PC-9 (cell line): Measurements from ENCODE around the gene ESYT1. TPM values are rescaled to one million over a fixed set of nuclear protein-coding genes. Genes with fewer than 3 reads are reported as not detected.

Experiments
- BruUV-seq: library from RNA; stranded (reverse); fragments of 400-500 nt; replicated peaks from 2 replicates; lab custom pipeline; 2021; lab: Mats Ljungman, UMichigan
- CTCF ChIA-PET: fragments of 300-600 bp; sonication (Branson Sonifier 250); formaldehyde crosslinking; loops from one replicate; lab custom pipeline; 2022; ENCODE audit warnings: antibody characterized with exemption; lab: Charles Lee
- POLR2A ChIA-PET: fragments of 300-600 bp; sonication (Branson Sonifier 250); formaldehyde crosslinking; loops from one replicate; lab custom pipeline; 2022; ENCODE audit warnings: antibody characterized with exemption; ENCODE audit not compliant: unreplicated experiment; lab: Charles Lee
- DNase-seq, 2 experiments: peaks; one replicate each; pipeline versions ENCODE4 v3.0.0 to v3.0.0-alpha.2; 2015 to 2022; ENCODE audit warnings: mixed read lengths in 1 of 2
- H2AFZ ChIP-seq: fragments of 200-600 bp; sonication (generic); 2 replicates; pipeline ENCODE4 v1.8.1; 2017; ENCODE audit warnings: antibody characterized with exemption
- H3F3A ChIP-seq: fragments of 200-600 bp; sonication (generic); 2 replicates; pipeline ENCODE4 v1.8.1; 2017; ENCODE audit warnings: antibody characterized with exemption, mild to moderate bottlenecking, low read depth; ENCODE audit not compliant: insufficient read depth
- H3K27ac ChIP-seq: fragments of 200-600 bp; sonication (generic); 2 replicates; pipeline ENCODE4 v1.6.1; 2016; ENCODE audit warnings: mixed run types
- H3K27me3 ChIP-seq: fragments of 200-600 bp; sonication (generic); 2 replicates; pipeline ENCODE4 v1.6.1; 2016; ENCODE audit warnings: low read depth, mixed run types; ENCODE audit not compliant: insufficient read depth
- H3K36me3 ChIP-seq: fragments of 200-600 bp; sonication (generic); 2 replicates; pipeline ENCODE4 v1.6.1; 2016; ENCODE audit warnings: low read depth, mixed run types
- H3K4me1 ChIP-seq: fragments of 200-600 bp; sonication (generic); replicated peaks from 2 replicates; pipeline ENCODE4 v1.6.1; 2016; ENCODE audit warnings: mixed run types; ENCODE audit not compliant: insufficient read depth
- H3K4me2 ChIP-seq: fragments of 200-600 bp; sonication (generic); 2 replicates; pipeline ENCODE4 v1.6.1; 2017; ENCODE audit warnings: mixed run types
- H3K4me3 ChIP-seq: fragments of 200-600 bp; sonication (generic); 2 replicates; pipeline ENCODE4 v1.6.1; 2016; ENCODE audit warnings: mixed run types
- H3K79me2 ChIP-seq: fragments of 200-600 bp; sonication (generic); 2 replicates; pipeline ENCODE4 v1.6.1; 2017; ENCODE audit warnings: low read depth, mixed run types
- H3K9me2 ChIP-seq: fragments of 200-600 bp; sonication (generic); 2 replicates; pipeline ENCODE4 v1.8.1; 2017; ENCODE audit warnings: mild to moderate bottlenecking; ENCODE audit not compliant: insufficient read depth
- H3K9me3 ChIP-seq: fragments of 200-600 bp; sonication (generic); 2 replicates; pipeline ENCODE4 v1.8.1; 2016; ENCODE audit warnings: low read depth; ENCODE audit not compliant: insufficient read depth
- H4K20me1 ChIP-seq: fragments of 200-600 bp; sonication (generic); 2 replicates; pipeline ENCODE4 v1.8.1; 2017; ENCODE audit not compliant: insufficient read depth
- EZH2 ChIP-seq: fragments of 200-600 bp; sonication (generic); IDR thresholded peaks from 2 replicates; pipeline ENCODE4 v1.8.0; 2017; ENCODE audit warnings: antibody characterized with exemption, low read depth
- intact Hi-C: fragments of 100-400 bp; cut with micrococcal nuclease; formaldehyde crosslinking; loops from one replicate; pipeline ENCODE4 v1.10.0; 2022; ENCODE audit not compliant: unreplicated experiment
- total RNA-seq: library from RNA; stranded (reverse); gene quantifications from 2 replicates; pipeline ENCODE4 v1.2.3, GENCODE V29; 2021
- TF ChIP-seq, protein P1 (sequence below): fragments of 200-600 bp; sonication (generic); conservative IDR thresholded peaks from 2 replicates; pipeline ENCODE4 v1.6.1; 2017; ENCODE audit warnings: mixed run types, antibody characterized with exemption, mild to moderate bottlenecking, moderate library complexity

The ESYT1 gene
- total RNA-seq, 1 experiment from 2014 or later: 46.1 TPM

DNA sequence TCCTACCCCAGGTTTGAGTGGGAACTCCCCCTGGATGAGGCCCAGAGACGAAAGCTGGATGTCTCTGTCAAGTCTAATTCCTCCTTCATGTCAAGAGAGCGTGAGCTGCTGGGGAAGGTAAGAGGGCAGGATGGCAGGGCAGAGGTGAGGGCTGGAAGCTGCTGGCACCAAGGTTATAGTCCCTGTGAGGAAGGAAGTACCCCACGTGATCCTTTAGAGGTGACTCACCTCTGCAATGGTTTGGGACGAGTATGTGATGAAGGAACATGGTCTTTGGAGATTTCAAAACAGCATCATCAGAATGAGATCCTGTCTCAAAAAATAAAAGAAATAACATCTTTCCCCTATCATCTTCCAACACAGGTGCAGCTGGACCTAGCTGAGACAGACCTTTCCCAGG is 15.2 kb downstream of the ESYT1 start:
- TF ChIP-seq, protein P1, sequence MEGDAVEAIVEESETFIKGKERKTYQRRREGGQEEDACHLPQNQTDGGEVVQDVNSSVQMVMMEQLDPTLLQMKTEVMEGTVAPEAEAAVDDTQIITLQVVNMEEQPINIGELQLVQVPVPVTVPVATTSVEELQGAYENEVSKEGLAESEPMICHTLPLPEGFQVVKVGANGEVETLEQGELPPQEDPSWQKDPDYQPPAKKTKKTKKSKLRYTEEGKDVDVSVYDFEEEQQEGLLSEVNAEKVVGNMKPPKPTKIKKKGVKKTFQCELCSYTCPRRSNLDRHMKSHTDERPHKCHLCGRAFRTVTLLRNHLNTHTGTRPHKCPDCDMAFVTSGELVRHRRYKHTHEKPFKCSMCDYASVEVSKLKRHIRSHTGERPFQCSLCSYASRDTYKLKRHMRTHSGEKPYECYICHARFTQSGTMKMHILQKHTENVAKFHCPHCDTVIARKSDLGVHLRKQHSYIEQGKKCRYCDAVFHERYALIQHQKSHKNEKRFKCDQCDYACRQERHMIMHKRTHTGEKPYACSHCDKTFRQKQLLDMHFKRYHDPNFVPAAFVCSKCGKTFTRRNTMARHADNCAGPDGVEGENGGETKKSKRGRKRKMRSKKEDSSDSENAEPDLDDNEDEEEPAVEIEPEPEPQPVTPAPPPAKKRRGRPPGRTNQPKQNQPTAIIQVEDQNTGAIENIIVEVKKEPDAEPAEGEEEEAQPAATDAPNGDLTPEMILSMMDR: no peak
- TF ChIP-seq EZH2: no peak
- POLR2A ChIA-PET: no interaction called here
- Histone ChIP-seq H3K4me3 (no peak overlapping the region), H2AFZ (no peak overlapping the region), H4K20me1 (no peaks in the 10 kb centered on the region), H3K9me3 (no peaks in the 10 kb centered on the region), H3K79me2 (no peaks in the 10 kb centered on the region), H3K9me2 (no peaks in the 10 kb centered on the region), H3K27ac (no peak overlapping the region), H3F3A (peaks cover 15% of the 10 kb centered on the region), H3K27me3 (no peaks in the 10 kb centered on the region), H3K4me1 (peaks cover 13% of the 10 kb centered on the region), H3K36me3 (peaks cover 6% of the 10 kb centered on the region; the same call in 1 of the 2 replicates), H3K4me2 (no peak overlapping the region)
- BruUV-seq: no TSS peak
- CTCF ChIA-PET: no interaction called here
- intact Hi-C loops: no loop called here
- no peak for DNase-seq

DNA sequence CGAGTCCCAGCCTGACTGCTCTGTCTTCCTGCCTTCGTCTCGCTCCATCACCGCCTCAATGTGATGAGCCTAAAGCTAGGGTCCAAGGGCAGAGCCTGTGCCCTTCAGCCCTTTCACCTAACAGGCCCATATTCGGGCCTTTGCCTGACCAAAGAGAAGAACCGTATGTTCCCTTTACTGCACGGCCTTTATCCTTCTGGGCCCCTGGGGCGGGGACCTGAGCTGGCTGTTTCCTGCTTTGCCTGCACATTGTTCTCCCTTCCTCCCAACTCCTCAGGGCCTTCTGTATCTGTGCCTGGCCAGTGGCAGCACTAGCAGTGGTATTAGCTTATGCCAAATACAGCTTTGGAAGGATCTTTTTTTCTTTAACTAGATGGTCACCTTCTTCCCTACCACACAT is 15.8 kb downstream of the ESYT1 start:
- TF ChIP-seq EZH2: no peak
- TF ChIP-seq, protein P1: no peak
- DNase-seq: no peak
- Histone ChIP-seq H4K20me1 (no peaks in the 10 kb centered on the region), H3K27ac (no peak overlapping the region), H3K27me3 (no peaks in the 10 kb centered on the region), H3K9me2 (no peaks in the 10 kb centered on the region), H3K79me2 (no peaks in the 10 kb centered on the region), H3K9me3 (no peaks in the 10 kb centered on the region), H3K36me3 (no peaks in the 10 kb centered on the region; the same call in 1 of the 2 replicates), H3K4me1 (peaks cover 13% of the 10 kb centered on the region), H3K4me2 (no peak overlapping the region), H3K4me3 (no peak overlapping the region), H2AFZ (no peak overlapping the region), H3F3A (peaks cover 15% of the 10 kb centered on the region)
- intact Hi-C loops: no loop called here
- no TSS peak for BruUV-seq
- ChIA-PET CTCF (no interaction called here), POLR2A (interaction anchor here (0.5 to 0.6 kb wide), 2 partner anchors 16 to 493 kb away, joined by 3 to 9 read pairs; no protein-coding TSS in a partner anchor)

DNA sequence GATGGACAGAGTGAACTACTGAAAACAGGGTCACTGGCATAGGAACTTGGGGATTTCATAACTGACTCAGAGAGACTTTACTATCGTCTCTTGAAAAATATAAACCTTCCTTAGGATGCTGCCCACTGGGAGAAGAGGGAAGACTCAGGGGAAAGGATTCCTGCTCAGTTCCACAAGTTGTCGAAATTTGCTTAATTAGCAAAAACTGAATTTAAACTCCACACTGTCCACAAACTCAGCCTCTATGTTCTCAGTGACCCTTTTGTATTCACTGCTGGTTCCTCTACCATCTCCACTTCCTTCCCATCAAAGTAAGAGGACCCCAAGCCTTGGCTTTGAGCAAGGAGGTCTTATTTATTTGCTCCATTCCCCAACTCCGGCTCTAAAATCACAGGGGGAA is 17.1 kb downstream of the ESYT1 start:
- H3K4me3 ChIP-seq: no peak overlapping the region
- H3F3A ChIP-seq: peaks cover 15% of the 10 kb centered on the region
- CTCF ChIA-PET: no interaction called here
- H4K20me1 ChIP-seq: no peaks in the 10 kb centered on the region
- H3K4me2 ChIP-seq: no peak overlapping the region
- H3K9me3 ChIP-seq: no peaks in the 10 kb centered on the region
- no peak for TF ChIP-seq EZH2
- TF ChIP-seq, protein P1: no peak
- BruUV-seq: no TSS peak
- POLR2A ChIA-PET: no interaction called here
- peak in 1 of 2 experiments; percentile 13 for DNase-seq
- H2AFZ ChIP-seq: no peak overlapping the region
- peaks cover 14% of the 10 kb centered on the region for H3K4me1 ChIP-seq
- no peaks in the 10 kb centered on the region; the same call in 1 of the 2 replicates for H3K36me3 ChIP-seq
- intact Hi-C loops: no loop called here
- no peaks in the 10 kb centered on the region for H3K9me2 ChIP-seq
- no peak overlapping the region for H3K27ac ChIP-seq
- H3K27me3 ChIP-seq: no peaks in the 10 kb centered on the region
- H3K79me2 ChIP-seq: no peaks in the 10 kb centered on the region
